Body of pancreas (tissue), 4 donors: Measurements from ENCODE around the gene GTF2IRD1. TPM values are rescaled to one million over a fixed set of nuclear protein-coding genes. Genes with fewer than 3 reads are reported as not detected.

Source experiments
- ATAC-seq: fragments of 150-250 bp; one replicate; pipeline ENCODE4 v1.9.1; 2016
- DNase-seq, 4 donors: peaks; one replicate each; pipeline ENCODE4 v3.0.0-alpha.2; 2019
- H3K27ac ChIP-seq, 4 donors: fragments of 200-600 bp; sonication (generic); 1 replicate in 3 of 4; 2 replicates in 1 of 4; pipeline versions ENCODE4 v1.5.1 to v1.6.1; 2016 to 2019; ENCODE audit warnings: mild to moderate bottlenecking in 1 of 4, mixed read lengths in 1 of 4, moderate library complexity in 1 of 4
- H3K27me3 ChIP-seq, 2 donors: fragments of 200-600 bp; sonication (generic); one replicate each; pipeline ENCODE4 v1.6.0; 2016; ENCODE audit warnings: mild to moderate bottlenecking in 1 of 2
- H3K36me3 ChIP-seq, 2 donors: fragments of 200-600 bp; sonication (generic); replicated peaks in 1 of 2; 2 replicates each; pipeline ENCODE4 v1.5.1; 2016; ENCODE audit warnings: low read depth in 2 of 2; ENCODE audit not compliant: insufficient read depth in 1 of 2
- H3K4me1 ChIP-seq: fragments of 200-600 bp; sonication (generic); one replicate; pipeline ENCODE4 v1.6.0; 2016
- H3K4me3 ChIP-seq, 2 donors: fragments of 200-600 bp; sonication (generic); 1 replicate in 1 of 2; 2 replicates in 1 of 2; pipeline ENCODE4 v1.5.1; 2016 to 2019
- H3K9me3 ChIP-seq, 3 donors: fragments of 200-600 bp; sonication (generic); 1 replicate in 2 of 3; 2 replicates in 1 of 3; pipeline ENCODE4 v1.5.1; 2016
- CTCF ChIP-seq, 7 experiments: fragments of 450-650 bp in 4 of 7; fragments of 200-600 bp in 3 of 7; sonication (generic) in 3 of 7; IDR thresholded peaks; one replicate each; pipeline ENCODE4 v1.5.1; 2016 to 2019; ENCODE audit warnings: antibody characterized with exemption in 7 of 7
- POLR2A ChIP-seq, 3 donors: fragments of 450-650 bp; IDR thresholded peaks; one replicate each; pipeline ENCODE4 v1.6.1; 2016; ENCODE audit warnings: antibody characterized with exemption in 3 of 3, mild to moderate bottlenecking in 2 of 3
- WGBS, 2 donors: methylation state at CpG; one replicate each; pipeline ENCODE4 v1.1.5; 2017; 5-methylcytosine and 5-hydroxymethylcytosine counted together
- intact Hi-C: fragments of 100-400 bp; cut with DNase I; formaldehyde crosslinking; loops from one replicate; pipeline ENCODE4 v1.15.1; 2023
- total RNA-seq, 2 donors: library from RNA; depleted of rRNA; stranded (reverse); fragments of >200 nt; gene quantifications; one replicate each; pipeline ENCODE4 v1.1.0, GENCODE V29; 2016

GTF2IRD1 gene
- total RNA-seq, 2 donors from 2014 or later: 9.2 to 11.2 TPM

GRCh38 chr7:74480861-74481417 is 27.2 kb downstream of the GTF2IRD1 start:
- ATAC-seq (no peak), DNase-seq (peak; percentile 34 to 62 (median 49))
- WGBS, 2 donors: 43 to 61% methylated on average over 13 to 16 of the region's 16 CpGs
- intact Hi-C loops: no loop called here
- Histone ChIP-seq H3K36me3 (no peaks in the 10 kb centered on the region), H3K27me3 (no peaks in the 10 kb centered on the region), H3K9me3 (no peaks in the 10 kb centered on the region), H3K27ac (peak overlapping the region; percentile 94 to 98 (median 97)), H3K4me1 (peaks cover 71% of the 10 kb centered on the region), H3K4me3 (no peak overlapping the region)
- peak in 1 of 3 donors; percentile 10 for TF ChIP-seq POLR2A (IDR thresholded peaks at IDR 0.05)
- no peak for TF ChIP-seq CTCF (IDR thresholded peaks at IDR 0.05)

- Histone ChIP-seq H3K4me3 (no peak overlapping the region), H3K36me3 (no peaks in the 10 kb centered on the region), H3K27ac (peak overlapping the region; percentile 44 to 98 (median 97)), H3K9me3 (no peaks in the 10 kb centered on the region), H3K4me1 (peaks cover 67% of the 10 kb centered on the region), H3K27me3 (no peaks in the 10 kb centered on the region)
- ATAC-seq: no peak
- intact Hi-C loops: no loop called here
- no peak for TF ChIP-seq CTCF (IDR thresholded peaks at IDR 0.05)
- TF ChIP-seq POLR2A (IDR thresholded peaks at IDR 0.05): no peak
- DNase-seq: no peak
- WGBS, 2 donors: 86 to 89% methylated on average over 8 of the region's 8 CpGs
These were observed 27.9 kb downstream of the GTF2IRD1 start for GRCh38 chr7:74481458-74482196.

GRCh38 chr7:74482197-74482467 is 28.4 kb downstream of the GTF2IRD1 start:
- H3K27me3 ChIP-seq: no peaks in the 10 kb centered on the region
- H3K4me1 ChIP-seq: peaks cover 62% of the 10 kb centered on the region
- H3K4me3 ChIP-seq: no peak overlapping the region
- no peak for ATAC-seq
- peak overlapping the region in 3 of 4 donors; percentile 45 to 98 (median 97) for H3K27ac ChIP-seq
- no peak for DNase-seq
- no peak for TF ChIP-seq POLR2A (IDR thresholded peaks at IDR 0.05)
- no peak for TF ChIP-seq CTCF (IDR thresholded peaks at IDR 0.05)
- H3K9me3 ChIP-seq: no peaks in the 10 kb centered on the region
- 91% methylated on average over 4 of the region's 4 CpGs for WGBS, 2 donors
- intact Hi-C loops: no loop called here
- H3K36me3 ChIP-seq: no peaks in the 10 kb centered on the region

GRCh38 chr7:74482629-74483401 is 29.1 kb downstream of the GTF2IRD1 start:
- no peaks in the 10 kb centered on the region for H3K27me3 ChIP-seq
- no peak overlapping the region for H3K4me3 ChIP-seq
- DNase-seq (no peak), ATAC-seq (no peak)
- intact Hi-C loops: no loop called here
- TF ChIP-seq POLR2A (IDR thresholded peaks at IDR 0.05) (no peak), CTCF (IDR thresholded peaks at IDR 0.05) (no peak)
- WGBS, 2 donors: 82 to 88% methylated on average over 16 of the region's 16 CpGs
- peak overlapping the region in 3 of 4 donors; percentile 70 to 98 (median 81) for H3K27ac ChIP-seq
- peaks cover 55% of the 10 kb centered on the region for H3K4me1 ChIP-seq
- H3K9me3 ChIP-seq: no peaks in the 10 kb centered on the region
- H3K36me3 ChIP-seq: no peaks in the 10 kb centered on the region
